Tibial nerve (tissue), 4 donors: ENCODE results near the gene RHOG.

Experiments used
- CTCF ChIP-seq, 5 experiments: fragments of 200-600 bp in 3 of 5; fragments of 450-650 bp in 2 of 5; sonication (generic) in 3 of 5; IDR thresholded peaks; one replicate each; pipeline ENCODE4 v1.5.1; 2016 to 2019; ENCODE audit warnings: antibody characterized with exemption in 5 of 5, mild to moderate bottlenecking in 3 of 5, moderate library complexity in 2 of 5
- EP300 ChIP-seq, 2 donors: sonication (generic); formaldehyde crosslinking; IDR thresholded peaks; one replicate each; pipeline ENCODE4 v1.6.1; 2017; ENCODE audit warnings: antibody characterized with exemption in 2 of 2, mild to moderate bottlenecking in 1 of 2

- TF ChIP-seq EP300 (IDR thresholded peaks at IDR 0.05) (no peak), CTCF (IDR thresholded peaks at IDR 0.05) (no peak)
Observed at GRCh38 chr11:3832816-3833215, 7.9 kb downstream of the RHOG start.
